Stomach (tissue), 4 donors: ENCODE data around the gene NPIPB8.
"Not testable (repeated sequence)": the region's sequence is repeated elsewhere in the genome, so short reads cannot be mapped to it uniquely, and the experiment has no call there.

Experiments
- CTCF ChIP-seq, 7 experiments: fragments of 450-650 bp in 4 of 7; fragments of 200-600 bp in 3 of 7; sonication (generic) in 3 of 7; IDR thresholded peaks; one replicate each; pipeline ENCODE4 v1.5.1; 2016 to 2019; ENCODE audit warnings: antibody characterized with exemption in 7 of 7, control low read depth in 2 of 7, mild to moderate bottlenecking in 1 of 7
- POLR2A ChIP-seq, 4 donors: fragments of 450-650 bp; IDR thresholded peaks; one replicate each; pipeline ENCODE4 v1.6.1; 2016; ENCODE audit warnings: antibody characterized with exemption in 4 of 4, control low read depth in 2 of 4, mild to moderate bottlenecking in 1 of 4, moderate library complexity in 1 of 4
- POLR2AphosphoS5 ChIP-seq, 3 donors: sonication (generic); formaldehyde crosslinking; IDR thresholded peaks; one replicate each; pipeline ENCODE4 v1.6.1; 2016; ENCODE audit warnings: antibody characterized with exemption in 3 of 3

GRCh38 chr16:28704246-28704645, 66.4 kb downstream of the NPIPB8 start:
- TF ChIP-seq POLR2A, POLR2AphosphoS5, CTCF (IDR thresholded peaks at IDR 0.05): not testable (repeated sequence)
